Measurements from ENCODE around the gene CSN2.

The CSN2 gene

DNA sequence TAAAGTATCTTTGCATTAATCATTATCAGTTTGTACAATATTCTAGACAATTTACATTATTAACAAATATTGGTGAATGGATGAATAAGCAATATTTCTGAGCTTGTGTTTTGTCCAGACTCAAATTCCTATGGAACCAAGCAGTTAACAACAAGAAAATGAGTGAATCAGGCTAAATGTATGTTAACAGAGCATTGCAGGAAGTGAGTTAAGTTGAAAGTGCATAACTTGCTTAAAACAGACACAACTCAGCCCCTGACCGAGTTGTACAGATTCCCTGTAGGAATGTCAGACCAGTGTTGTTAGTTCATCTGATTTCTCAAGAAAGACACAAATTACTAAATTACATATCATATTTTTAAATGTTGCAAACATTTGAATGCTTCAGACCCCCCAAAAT, 58.4 kb downstream of the CSN2 start:
- in situ Hi-C loops (cut with MboI; ENCODE audit: low sequenced_read_pairs) = no loop called here
